Measurements from ENCODE around the gene IFIT2.

IFIT2 gene

DNA sequence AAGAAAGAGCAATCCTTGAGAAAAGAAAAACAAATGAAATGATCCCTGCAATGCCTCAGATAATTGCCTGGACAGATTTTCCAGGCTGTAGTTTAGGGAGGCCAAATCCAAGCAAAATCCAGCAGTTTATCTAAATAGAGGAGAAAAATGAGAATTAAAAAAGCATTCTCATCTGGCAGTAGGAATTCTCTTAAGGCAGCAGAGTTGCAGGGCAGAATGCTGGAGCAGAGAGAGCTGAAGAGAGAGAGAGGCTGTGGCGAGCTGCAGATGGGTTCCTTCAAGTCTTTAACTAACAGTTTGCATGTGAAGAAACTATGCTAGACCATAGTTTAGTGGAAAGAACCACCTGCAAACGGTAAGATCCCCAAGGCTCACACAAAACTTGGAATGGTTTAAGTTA lies 44.3 kb upstream of the IFIT2 start:
- TF ChIP-seq CREB1 (IDR thresholded peaks at IDR 0.05; ENCODE audit: low read depth) (no peak), EP300 (IDR thresholded peaks at IDR 0.05; ENCODE audit: borderline replicate concordance) (no peak), YY1 (IDR thresholded peaks at IDR 0.05; ENCODE audit: low read depth) (no peak), NFIC (IDR thresholded peaks at IDR 0.05) (no peak), RAD21 (IDR thresholded peaks at IDR 0.05; ENCODE audit: low read depth) (no peak), TAF1 (IDR thresholded peaks at IDR 0.05; ENCODE audit: low read depth) (no peak), FOXM1 (IDR thresholded peaks at IDR 0.05; ENCODE audit: borderline replicate concordance, low read depth) (no peak), CEBPB (IDR thresholded peaks at IDR 0.05) (no peak), EGR1 (IDR thresholded peaks at IDR 0.05) (no peak)
- TF ChIP-seq, protein P1, sequence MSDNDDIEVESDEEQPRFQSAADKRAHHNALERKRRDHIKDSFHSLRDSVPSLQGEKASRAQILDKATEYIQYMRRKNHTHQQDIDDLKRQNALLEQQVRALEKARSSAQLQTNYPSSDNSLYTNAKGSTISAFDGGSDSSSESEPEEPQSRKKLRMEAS (IDR thresholded peaks at IDR 0.05), result no peak

DNA sequence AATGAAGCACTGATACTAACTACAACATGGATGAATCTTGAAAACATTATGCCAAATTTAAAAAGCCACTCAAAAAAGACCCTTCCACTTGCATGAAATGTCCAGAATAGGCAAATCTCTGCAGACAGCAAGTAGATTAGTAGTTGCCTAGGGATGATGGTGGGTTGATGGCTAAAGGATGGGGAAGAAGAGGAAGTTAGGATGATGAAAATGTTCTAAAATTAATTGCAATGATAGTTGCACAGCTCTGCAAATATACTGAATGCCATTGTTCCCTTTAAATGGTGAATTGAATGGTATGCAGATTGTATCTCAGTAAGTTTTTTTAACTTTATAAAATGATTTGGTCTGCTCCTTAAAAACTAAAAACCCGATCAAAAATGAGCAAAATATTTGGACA lies 43.0 kb upstream of the IFIT2 start:
- TF ChIP-seq TEAD4 (IDR thresholded peaks at IDR 0.05) (no peak), RAD21 (IDR thresholded peaks at IDR 0.05; ENCODE audit: low read depth) (no peak), CREB1 (IDR thresholded peaks at IDR 0.05; ENCODE audit: low read depth) (no peak), ZBTB7A (IDR thresholded peaks at IDR 0.05; ENCODE audit: low read depth) (no peak), CEBPB (IDR thresholded peaks at IDR 0.05) (no peak), NFIC (IDR thresholded peaks at IDR 0.05) (no peak)
- TF ChIP-seq, protein P1 (IDR thresholded peaks at IDR 0.05), result no peak

DNA sequence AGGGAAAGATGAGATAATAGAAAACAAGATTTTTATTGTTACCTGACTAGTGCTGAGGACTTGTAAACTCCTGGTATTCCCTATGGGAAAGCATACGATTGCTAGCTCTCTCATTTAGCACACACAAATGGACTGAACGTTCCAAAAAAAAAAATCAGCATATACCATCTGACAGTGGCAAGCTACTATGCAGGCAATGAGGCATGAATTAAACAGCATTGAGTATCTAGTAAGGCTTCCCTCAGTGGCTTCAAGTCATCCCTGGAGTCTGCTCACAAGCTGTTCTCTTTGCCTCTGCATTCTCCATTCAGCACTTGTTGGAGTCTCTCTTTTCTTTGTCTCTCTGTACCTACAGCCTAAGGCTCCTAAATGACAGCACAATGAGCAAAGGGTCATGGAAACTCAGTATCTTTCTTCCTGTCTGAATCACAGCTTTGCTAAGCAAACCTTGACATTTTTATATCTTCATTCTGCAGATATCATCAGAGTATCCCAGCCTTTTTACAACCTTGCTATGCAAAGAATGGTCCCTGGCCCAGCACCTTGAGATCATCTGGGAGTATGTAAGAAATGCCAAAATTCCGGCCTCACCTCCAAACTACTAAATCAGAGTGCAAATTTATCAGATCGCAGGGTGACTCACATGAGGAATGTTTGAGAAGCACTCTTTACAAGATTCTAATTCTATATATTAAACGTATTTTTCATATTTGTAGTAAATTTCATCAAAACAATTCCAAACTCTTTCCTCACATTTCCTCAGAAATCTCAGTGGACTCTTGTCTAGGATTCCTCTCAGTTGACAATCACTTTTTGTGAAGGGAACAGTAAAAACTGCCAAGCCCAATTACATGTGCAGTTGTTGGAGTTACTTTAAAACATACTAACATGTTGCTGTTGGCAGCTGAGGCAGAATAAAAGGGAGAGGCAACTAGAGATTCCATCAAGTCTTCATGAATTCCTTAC lies 39.5 kb upstream of the IFIT2 start:
- no peak for TF ChIP-seq RAD21 (IDR thresholded peaks at IDR 0.05; ENCODE audit: low read depth)
- TF ChIP-seq, protein P1 (IDR thresholded peaks at IDR 0.05), result no peak
- TF ChIP-seq YY1 (IDR thresholded peaks at IDR 0.05; ENCODE audit: low read depth), result no peak
- TF ChIP-seq, protein P2, sequence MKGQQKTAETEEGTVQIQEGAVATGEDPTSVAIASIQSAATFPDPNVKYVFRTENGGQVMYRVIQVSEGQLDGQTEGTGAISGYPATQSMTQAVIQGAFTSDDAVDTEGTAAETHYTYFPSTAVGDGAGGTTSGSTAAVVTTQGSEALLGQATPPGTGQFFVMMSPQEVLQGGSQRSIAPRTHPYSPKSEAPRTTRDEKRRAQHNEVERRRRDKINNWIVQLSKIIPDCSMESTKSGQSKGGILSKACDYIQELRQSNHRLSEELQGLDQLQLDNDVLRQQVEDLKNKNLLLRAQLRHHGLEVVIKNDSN (IDR thresholded peaks at IDR 0.05), result no peak
- no peak for TF ChIP-seq CREB1 (IDR thresholded peaks at IDR 0.05; ENCODE audit: low read depth)
- no peak for TF ChIP-seq ZBTB7A (IDR thresholded peaks at IDR 0.05; ENCODE audit: low read depth)
- no peak for TF ChIP-seq CEBPB (IDR thresholded peaks at IDR 0.05)
- no peak for TF ChIP-seq EP300 (IDR thresholded peaks at IDR 0.05; ENCODE audit: borderline replicate concordance)
- TF ChIP-seq TAF1 (IDR thresholded peaks at IDR 0.05; ENCODE audit: low read depth), result no peak
- TF ChIP-seq TEAD4 (IDR thresholded peaks at IDR 0.05), result no peak

DNA sequence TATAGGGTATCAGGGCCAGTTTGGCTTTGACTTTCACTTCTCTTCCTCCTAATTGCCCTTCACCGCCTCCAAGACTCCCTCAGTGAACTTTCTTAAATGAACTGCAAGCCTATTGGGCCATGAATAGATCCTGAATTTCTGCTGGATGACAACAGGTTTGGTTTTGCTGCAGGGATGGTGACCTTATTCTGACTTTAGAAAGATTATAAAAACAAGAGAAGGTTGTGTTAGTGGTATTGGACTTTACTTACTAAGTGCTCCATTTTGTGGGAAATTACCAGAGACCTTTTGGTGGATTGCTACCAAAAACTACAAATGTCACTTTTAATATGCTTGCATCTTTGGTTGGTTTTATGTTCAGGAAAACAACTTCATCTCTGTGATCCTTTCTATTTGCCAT lies 38.8 kb upstream of the IFIT2 start:
- TF ChIP-seq EGR1 (IDR thresholded peaks at IDR 0.05), result no peak
- TF ChIP-seq TAF1 (IDR thresholded peaks at IDR 0.05; ENCODE audit: low read depth), result no peak

DNA sequence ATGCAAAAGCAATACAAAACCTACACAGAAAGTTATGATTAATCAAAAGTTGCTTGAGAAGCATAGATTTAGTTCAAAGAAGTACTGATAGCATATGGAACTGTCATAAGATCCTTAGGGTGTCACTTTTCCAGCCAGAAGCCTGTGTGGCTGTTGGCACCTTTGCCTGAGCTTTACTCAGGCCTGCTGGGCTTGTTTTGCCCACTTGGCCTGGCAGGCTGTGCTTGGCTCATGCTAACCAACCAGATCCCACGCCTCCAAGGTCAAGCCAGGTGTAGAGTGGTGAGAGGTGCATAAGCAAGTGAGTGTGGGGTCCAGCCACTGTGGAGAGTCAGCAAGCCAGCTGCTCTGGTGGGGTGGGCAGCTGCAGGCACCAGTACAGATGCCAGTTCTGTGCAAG lies 38.3 kb upstream of the IFIT2 start:
- TF ChIP-seq NFIC (IDR thresholded peaks at IDR 0.05), result no peak
- no peak for TF ChIP-seq EGR1 (IDR thresholded peaks at IDR 0.05)
- TF ChIP-seq, protein P3, sequence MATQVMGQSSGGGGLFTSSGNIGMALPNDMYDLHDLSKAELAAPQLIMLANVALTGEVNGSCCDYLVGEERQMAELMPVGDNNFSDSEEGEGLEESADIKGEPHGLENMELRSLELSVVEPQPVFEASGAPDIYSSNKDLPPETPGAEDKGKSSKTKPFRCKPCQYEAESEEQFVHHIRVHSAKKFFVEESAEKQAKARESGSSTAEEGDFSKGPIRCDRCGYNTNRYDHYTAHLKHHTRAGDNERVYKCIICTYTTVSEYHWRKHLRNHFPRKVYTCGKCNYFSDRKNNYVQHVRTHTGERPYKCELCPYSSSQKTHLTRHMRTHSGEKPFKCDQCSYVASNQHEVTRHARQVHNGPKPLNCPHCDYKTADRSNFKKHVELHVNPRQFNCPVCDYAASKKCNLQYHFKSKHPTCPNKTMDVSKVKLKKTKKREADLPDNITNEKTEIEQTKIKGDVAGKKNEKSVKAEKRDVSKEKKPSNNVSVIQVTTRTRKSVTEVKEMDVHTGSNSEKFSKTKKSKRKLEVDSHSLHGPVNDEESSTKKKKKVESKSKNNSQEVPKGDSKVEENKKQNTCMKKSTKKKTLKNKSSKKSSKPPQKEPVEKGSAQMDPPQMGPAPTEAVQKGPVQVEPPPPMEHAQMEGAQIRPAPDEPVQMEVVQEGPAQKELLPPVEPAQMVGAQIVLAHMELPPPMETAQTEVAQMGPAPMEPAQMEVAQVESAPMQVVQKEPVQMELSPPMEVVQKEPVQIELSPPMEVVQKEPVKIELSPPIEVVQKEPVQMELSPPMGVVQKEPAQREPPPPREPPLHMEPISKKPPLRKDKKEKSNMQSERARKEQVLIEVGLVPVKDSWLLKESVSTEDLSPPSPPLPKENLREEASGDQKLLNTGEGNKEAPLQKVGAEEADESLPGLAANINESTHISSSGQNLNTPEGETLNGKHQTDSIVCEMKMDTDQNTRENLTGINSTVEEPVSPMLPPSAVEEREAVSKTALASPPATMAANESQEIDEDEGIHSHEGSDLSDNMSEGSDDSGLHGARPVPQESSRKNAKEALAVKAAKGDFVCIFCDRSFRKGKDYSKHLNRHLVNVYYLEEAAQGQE (IDR thresholded peaks at IDR 0.05; ENCODE audit: low read depth), result no peak
- TF ChIP-seq CEBPB (IDR thresholded peaks at IDR 0.05), result no peak
- TF ChIP-seq YY1 (IDR thresholded peaks at IDR 0.05; ENCODE audit: low read depth), result no peak
- no peak for TF ChIP-seq FOXM1 (IDR thresholded peaks at IDR 0.05; ENCODE audit: borderline replicate concordance, low read depth)
- TF ChIP-seq, protein P1 (IDR thresholded peaks at IDR 0.05), result no peak
- TF ChIP-seq CREB1 (IDR thresholded peaks at IDR 0.05; ENCODE audit: low read depth), result no peak
- TF ChIP-seq TCF12 (IDR thresholded peaks at IDR 0.05; ENCODE audit: low read depth), result no peak
- no peak for TF ChIP-seq EP300 (IDR thresholded peaks at IDR 0.05; ENCODE audit: borderline replicate concordance)
- TF ChIP-seq, protein P2 (IDR thresholded peaks at IDR 0.05), result no peak
- TF ChIP-seq ZBTB7A (IDR thresholded peaks at IDR 0.05; ENCODE audit: low read depth), result no peak

DNA sequence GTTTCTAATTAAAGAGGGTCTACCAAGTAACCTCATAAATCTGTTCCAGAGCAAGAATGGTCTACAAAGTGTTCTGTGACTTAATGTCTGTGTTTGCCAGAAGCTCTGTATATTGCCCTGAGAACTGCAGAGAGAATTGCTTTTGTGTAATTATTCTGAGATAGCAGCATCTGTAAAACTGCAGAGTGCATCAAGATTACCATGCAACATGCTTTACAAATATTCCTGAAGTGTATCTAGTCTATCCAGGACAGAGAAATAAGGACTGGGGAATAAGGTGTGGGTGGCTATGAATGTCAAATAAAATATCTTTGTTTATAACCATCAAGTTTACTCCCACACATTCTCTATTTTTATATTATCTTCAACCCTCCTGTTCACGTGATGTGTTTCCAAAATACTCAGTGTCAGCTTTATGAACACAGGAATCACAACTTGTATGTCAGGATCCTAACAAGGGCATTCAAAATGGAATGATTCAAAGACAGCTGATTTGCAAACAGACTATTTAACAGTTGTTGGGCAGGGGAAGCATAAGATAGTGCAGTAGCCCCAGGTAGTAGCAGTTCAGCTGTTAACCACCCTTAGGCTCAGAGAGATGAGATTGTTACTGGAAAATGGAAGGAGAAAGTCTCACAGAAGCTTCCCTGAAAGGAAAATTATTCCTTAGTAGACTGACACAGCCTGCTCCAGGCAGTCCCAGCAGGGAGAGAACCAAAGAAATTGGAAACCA lies 35.0 kb upstream of the IFIT2 start:
- TF ChIP-seq, protein P2 (IDR thresholded peaks at IDR 0.05), result no peak
- TF ChIP-seq TEAD4 (IDR thresholded peaks at IDR 0.05) (no peak), CEBPB (IDR thresholded peaks at IDR 0.05) (no peak), FOXM1 (IDR thresholded peaks at IDR 0.05; ENCODE audit: borderline replicate concordance, low read depth) (no peak)

Measured in Ishikawa (cell line).